Measurements from ENCODE around the gene ARFGAP1.

Gene ARFGAP1

GRCh38 chr20:63316502-63316921 lies 43.9 kb downstream of the ARFGAP1 start:
- Histone ChIP-seq H4K20me1 (ENCODE audit: control insufficient read depth, insufficient read depth, low read depth, low read length) (no peaks in the 10 kb centered on the region), H3F3A (ENCODE audit: control insufficient read depth, insufficient read depth) (no peaks in the 10 kb centered on the region), H3K4me2 (ENCODE audit: low read length) (no peak overlapping the region), H3K27ac (ENCODE audit: low read depth, low read length) (no peak overlapping the region), H3K36me3 (ENCODE audit: control insufficient read depth, low read length) (no peaks in the 10 kb centered on the region), H3K9me2 (replicated peaks; ENCODE audit: control insufficient read depth, low read length) (no peaks in the 10 kb centered on the region), H3K79me2 (ENCODE audit: control insufficient read depth, low read length) (no peaks in the 10 kb centered on the region), H3K27me3 (ENCODE audit: control insufficient read depth, low read length) (no peaks in the 10 kb centered on the region), H3K4me3 (ENCODE audit: low read length) (no peak overlapping the region), H3K4me1 (ENCODE audit: control insufficient read depth, low read length) (no peaks in the 10 kb centered on the region), H3K9me3 (ENCODE audit: control insufficient read depth, insufficient read depth, low read length) (no peaks in the 10 kb centered on the region)
- TF ChIP-seq, protein P1, sequence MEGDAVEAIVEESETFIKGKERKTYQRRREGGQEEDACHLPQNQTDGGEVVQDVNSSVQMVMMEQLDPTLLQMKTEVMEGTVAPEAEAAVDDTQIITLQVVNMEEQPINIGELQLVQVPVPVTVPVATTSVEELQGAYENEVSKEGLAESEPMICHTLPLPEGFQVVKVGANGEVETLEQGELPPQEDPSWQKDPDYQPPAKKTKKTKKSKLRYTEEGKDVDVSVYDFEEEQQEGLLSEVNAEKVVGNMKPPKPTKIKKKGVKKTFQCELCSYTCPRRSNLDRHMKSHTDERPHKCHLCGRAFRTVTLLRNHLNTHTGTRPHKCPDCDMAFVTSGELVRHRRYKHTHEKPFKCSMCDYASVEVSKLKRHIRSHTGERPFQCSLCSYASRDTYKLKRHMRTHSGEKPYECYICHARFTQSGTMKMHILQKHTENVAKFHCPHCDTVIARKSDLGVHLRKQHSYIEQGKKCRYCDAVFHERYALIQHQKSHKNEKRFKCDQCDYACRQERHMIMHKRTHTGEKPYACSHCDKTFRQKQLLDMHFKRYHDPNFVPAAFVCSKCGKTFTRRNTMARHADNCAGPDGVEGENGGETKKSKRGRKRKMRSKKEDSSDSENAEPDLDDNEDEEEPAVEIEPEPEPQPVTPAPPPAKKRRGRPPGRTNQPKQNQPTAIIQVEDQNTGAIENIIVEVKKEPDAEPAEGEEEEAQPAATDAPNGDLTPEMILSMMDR (IDR thresholded peaks at IDR 0.05; ENCODE audit: low read depth, low read length, poor library complexity, severe bottlenecking), result no peak
- no peak for TF ChIP-seq EZH2phosphoT487 (IDR thresholded peaks at IDR 0.05; ENCODE audit: borderline replicate concordance, low read length)

DNA sequence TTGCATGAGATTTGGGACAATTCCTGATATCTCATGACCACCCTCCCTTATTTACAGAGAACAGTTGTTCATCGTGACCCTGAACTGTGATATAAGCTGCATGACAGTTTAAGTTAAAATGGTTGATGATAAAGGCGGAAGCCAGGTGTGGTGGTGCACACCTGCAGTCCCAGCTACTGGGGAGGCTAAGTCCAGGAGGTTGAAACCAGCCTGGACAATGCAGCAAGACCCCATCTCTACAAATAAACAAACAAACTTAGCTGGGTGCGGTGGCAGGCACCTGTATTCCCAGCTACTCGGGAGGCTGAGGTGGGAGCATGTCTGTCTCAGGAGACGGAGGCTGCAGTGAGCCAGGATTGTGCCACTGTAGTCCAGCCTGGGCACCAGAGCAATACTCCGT lies 44.4 kb downstream of the ARFGAP1 start:
- Histone ChIP-seq H3K27ac (ENCODE audit: low read depth, low read length) (no peak overlapping the region), H3K9me3 (ENCODE audit: control insufficient read depth, insufficient read depth, low read length) (no peaks in the 10 kb centered on the region), H3K27me3 (ENCODE audit: control insufficient read depth, low read length) (no peaks in the 10 kb centered on the region), H3F3A (ENCODE audit: control insufficient read depth, insufficient read depth) (no peaks in the 10 kb centered on the region), H3K36me3 (ENCODE audit: control insufficient read depth, low read length) (no peaks in the 10 kb centered on the region), H3K79me2 (ENCODE audit: control insufficient read depth, low read length) (no peaks in the 10 kb centered on the region), H3K4me2 (ENCODE audit: low read length) (no peak overlapping the region), H3K4me1 (ENCODE audit: control insufficient read depth, low read length) (no peaks in the 10 kb centered on the region), H3K9me2 (replicated peaks; ENCODE audit: control insufficient read depth, low read length) (no peaks in the 10 kb centered on the region), H3K4me3 (ENCODE audit: low read length) (no peak overlapping the region), H4K20me1 (ENCODE audit: control insufficient read depth, insufficient read depth, low read depth, low read length) (no peaks in the 10 kb centered on the region)
- no peak for TF ChIP-seq EZH2phosphoT487 (IDR thresholded peaks at IDR 0.05; ENCODE audit: borderline replicate concordance, low read length)
- TF ChIP-seq, protein P1 (IDR thresholded peaks at IDR 0.05; ENCODE audit: low read depth, low read length, poor library complexity, severe bottlenecking), result no peak

DNA sequence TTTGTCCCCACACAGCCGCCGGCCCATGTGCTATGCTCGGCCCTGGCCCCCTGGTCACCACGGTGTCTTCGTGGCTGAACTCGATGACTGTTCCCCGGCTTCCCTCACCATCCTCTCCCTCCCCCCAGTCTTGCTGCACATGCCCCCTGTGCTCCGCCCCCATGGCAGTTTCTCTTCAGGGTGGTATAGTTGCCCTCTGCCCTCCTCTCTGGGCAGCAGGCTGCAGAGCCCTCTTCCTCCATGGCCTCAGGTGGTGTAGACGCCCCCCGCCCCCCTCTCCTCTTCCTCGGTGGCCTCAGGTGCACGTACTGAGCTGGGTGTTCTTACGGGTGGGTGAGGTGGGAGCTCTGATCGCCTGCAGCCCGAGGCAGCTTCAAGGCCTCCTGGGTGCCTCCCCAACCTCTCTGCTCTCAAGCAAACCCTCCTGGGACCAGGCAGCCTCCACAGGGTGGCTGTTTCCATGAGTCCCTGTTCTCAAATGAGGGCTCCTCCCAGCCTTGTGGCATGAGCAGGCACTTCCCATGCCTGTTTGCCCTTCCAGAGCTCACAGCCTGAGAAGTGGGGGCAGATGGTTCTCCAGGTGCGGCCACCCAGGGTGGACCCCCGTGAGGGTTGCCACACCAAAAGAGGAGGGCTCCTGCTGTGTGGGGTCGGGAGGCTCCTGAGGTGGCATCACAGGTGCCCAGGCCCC lies 45.1 kb downstream of the ARFGAP1 start:
- Histone ChIP-seq H3K4me2 (ENCODE audit: low read length) (no peak overlapping the region), H3K4me1 (ENCODE audit: control insufficient read depth, low read length) (no peaks in the 10 kb centered on the region), H3K36me3 (ENCODE audit: control insufficient read depth, low read length) (no peaks in the 10 kb centered on the region), H4K20me1 (ENCODE audit: control insufficient read depth, insufficient read depth, low read depth, low read length) (no peaks in the 10 kb centered on the region), H3F3A (ENCODE audit: control insufficient read depth, insufficient read depth) (no peaks in the 10 kb centered on the region), H3K9me3 (ENCODE audit: control insufficient read depth, insufficient read depth, low read length) (no peaks in the 10 kb centered on the region), H3K4me3 (ENCODE audit: low read length) (no peak overlapping the region), H3K27ac (ENCODE audit: low read depth, low read length) (no peak overlapping the region), H3K79me2 (ENCODE audit: control insufficient read depth, low read length) (no peaks in the 10 kb centered on the region), H3K9me2 (replicated peaks; ENCODE audit: control insufficient read depth, low read length) (no peaks in the 10 kb centered on the region), H3K27me3 (ENCODE audit: control insufficient read depth, low read length) (no peaks in the 10 kb centered on the region)
- TF ChIP-seq, protein P1 (IDR thresholded peaks at IDR 0.05; ENCODE audit: low read depth, low read length, poor library complexity, severe bottlenecking), result no peak
- TF ChIP-seq EZH2phosphoT487 (IDR thresholded peaks at IDR 0.05; ENCODE audit: borderline replicate concordance, low read length), result no peak

Measured in DOHH2 (cell line).